H1 (cell line): ENCODE measurements around the gene ELOA. TPM values are rescaled to one million over a fixed set of nuclear protein-coding genes. Genes with fewer than 3 reads are reported as not detected.

Experiments used
- CTCF ChIA-PET: fragments of 300-600 bp; sonication (Branson Sonifier 250); formaldehyde crosslinking; loops from one replicate; lab custom pipeline; 2021; ENCODE audit not compliant: partially characterized antibody; lab: Charles Lee
- POLR2A ChIA-PET: fragments of 300-600 bp; sonication (Branson Sonifier 250); formaldehyde crosslinking; loops from one replicate; lab custom pipeline; 2021; ENCODE audit warnings: inconsistent platforms; ENCODE audit not compliant: partially characterized antibody; lab: Charles Lee
- DNase-seq, 2 experiments: peaks; one replicate each; pipeline versions ENCODE4 v3.0.0 to v3.0.0-alpha.2; 2010 to 2022; ENCODE audit warnings: low spot score in 2 of 2, low read depth in 1 of 2, mixed read lengths in 1 of 2
- FAIRE-seq: peaks from 2 replicates; lab custom pipeline; 2011; peaks lifted over from hg19 to GRCh38; lab: Jason Lieb, UNC
- H2AFZ ChIP-seq: 2 replicates; pipeline ENCODE4 v1.8.1; 2012; ENCODE audit warnings: low read length, inconsistent platforms
- H2AK5ac ChIP-seq: 2 replicates; pipeline ENCODE4 v1.6.1; 2013; ENCODE audit warnings: low read depth, low read length
- H2BK120ac ChIP-seq: replicated peaks from 2 replicates; pipeline ENCODE3; 2013; ENCODE audit warnings: low read depth, low read length, inconsistent platforms
- H2BK12ac ChIP-seq: 2 replicates; pipeline ENCODE4 v1.6.1; 2013; ENCODE audit warnings: low read depth, low read length
- H2BK15ac ChIP-seq: 2 replicates; pipeline ENCODE4 v1.6.1; 2013; ENCODE audit warnings: low read length
- H2BK20ac ChIP-seq: 2 replicates; pipeline ENCODE4 v1.6.1; 2013; ENCODE audit warnings: low read length
- H2BK5ac ChIP-seq: 2 replicates; pipeline ENCODE4 v1.6.1; 2013; ENCODE audit warnings: low read depth, low read length
- H3K14ac ChIP-seq: 2 replicates; pipeline ENCODE4 v1.6.1; 2013; ENCODE audit warnings: inconsistent platforms; ENCODE audit not compliant: insufficient read length
- H3K18ac ChIP-seq: 2 replicates; pipeline ENCODE4 v1.6.1; 2013; ENCODE audit warnings: low read length; ENCODE audit errors: extremely low read depth
- H3K23ac ChIP-seq: 2 replicates; pipeline ENCODE4 v1.6.1; 2013; ENCODE audit warnings: inconsistent platforms; ENCODE audit not compliant: insufficient read length
- H3K23me2 ChIP-seq: 2 replicates; pipeline ENCODE4 v1.6.1; 2013; ENCODE audit warnings: low read depth, low read length
- H3K27ac ChIP-seq: 2 replicates; pipeline ENCODE4 v1.6.1; 2011; ENCODE audit warnings: low read depth, low read length, inconsistent platforms
- H3K27me3 ChIP-seq, 4 experiments: replicated peaks in 1 of 4; 1 replicate in 1 of 4; 2 replicates in 3 of 4; pipeline versions ENCODE4 v1.6.1 to v1.8.1; 2011 to 2013; ENCODE audit warnings: low read length in 3 of 4, mild to moderate bottlenecking in 3 of 4, inconsistent platforms in 2 of 4, mixed read lengths in 2 of 4, moderate library complexity in 1 of 4; ENCODE audit not compliant: control insufficient read depth in 3 of 4, insufficient read depth in 3 of 4; ENCODE audit errors: extremely low read depth in 1 of 4
- H3K36me3 ChIP-seq, 4 experiments: 2 replicates each; pipeline versions ENCODE4 v1.6.1 to v1.8.1; 2011 to 2013; ENCODE audit warnings: mild to moderate bottlenecking in 4 of 4, low read length in 3 of 4, moderate library complexity in 2 of 4, control low read depth in 1 of 4, inconsistent platforms in 1 of 4; ENCODE audit not compliant: insufficient read depth in 4 of 4, control insufficient read depth in 2 of 4
- H3K4ac ChIP-seq: replicated peaks from 2 replicates; pipeline ENCODE3; 2013; ENCODE audit warnings: low read length, low read depth, mixed read lengths, inconsistent platforms; ENCODE audit not compliant: insufficient read length
- H3K4me1 ChIP-seq, 4 experiments: replicated peaks in 1 of 4; 1 replicate in 1 of 4; 2 replicates in 3 of 4; pipeline versions ENCODE4 v1.6.1 to v1.8.1; 2011 to 2013; ENCODE audit warnings: low read length in 3 of 4, inconsistent platforms in 2 of 4, mixed read lengths in 1 of 4; ENCODE audit not compliant: insufficient read depth in 4 of 4, control insufficient read depth in 3 of 4
- H3K4me2 ChIP-seq, 2 experiments: 2 replicates each; pipeline versions ENCODE4 v1.6.1 to v1.8.1; 2011 to 2013; ENCODE audit warnings: low read depth in 2 of 2, low read length in 2 of 2, control low read depth in 1 of 2, inconsistent platforms in 1 of 2, mild to moderate bottlenecking in 1 of 2; ENCODE audit not compliant: insufficient read depth in 1 of 2
- H3K4me3 ChIP-seq, 4 experiments: fragments of 200-600, 300-600 bp in 1 of 4; sonication (generic), shearing (Covaris generic), sonication (Bioruptor Twin) in 1 of 4; 2 replicates each; pipeline versions ENCODE4 v1.5.1 to v1.8.1; 2011 to 2016; ENCODE audit warnings: low read length in 4 of 4, low read depth in 3 of 4, control low read depth in 2 of 4, inconsistent platforms in 2 of 4, mild to moderate bottlenecking in 2 of 4, mixed read lengths in 1 of 4, moderate library complexity in 1 of 4; ENCODE audit not compliant: insufficient read depth in 2 of 4; ENCODE audit errors: extremely low read depth in 1 of 4
- H3K56ac ChIP-seq: replicated peaks from 2 replicates; pipeline ENCODE3; 2013; ENCODE audit warnings: low read depth, mild to moderate bottlenecking, mixed read lengths, low read length, inconsistent platforms; ENCODE audit not compliant: insufficient read length
- H3K79me1 ChIP-seq: 2 replicates; pipeline ENCODE4 v1.6.1; 2013; ENCODE audit warnings: low read depth, low read length, control low read depth
- H3K79me2 ChIP-seq, 2 experiments: 2 replicates each; pipeline versions ENCODE4 v1.6.1 to v1.8.1; 2012 to 2013; ENCODE audit warnings: low read length in 2 of 2, mild to moderate bottlenecking in 2 of 2, inconsistent platforms in 1 of 2; ENCODE audit not compliant: insufficient read depth in 2 of 2, control insufficient read depth in 1 of 2
- H3K9ac ChIP-seq, 4 experiments: replicated peaks in 1 of 4; 1 replicate in 1 of 4; 2 replicates in 3 of 4; pipeline versions ENCODE4 v1.6.1 to v1.8.1; 2011 to 2013; ENCODE audit warnings: low read depth in 3 of 4, low read length in 3 of 4, control low read depth in 2 of 4, mild to moderate bottlenecking in 2 of 4, moderate library complexity in 2 of 4, inconsistent platforms in 1 of 4; ENCODE audit errors: extremely low read depth in 1 of 4
- H3K9me3 ChIP-seq, 2 experiments: 2 replicates each; pipeline versions ENCODE4 v1.6.1 to v1.8.1; 2012 to 2013; ENCODE audit warnings: mild to moderate bottlenecking in 2 of 2, moderate library complexity in 2 of 2, control low read depth in 1 of 2, inconsistent platforms in 1 of 2, low read depth in 1 of 2, low read length in 1 of 2, mixed read lengths in 1 of 2; ENCODE audit not compliant: insufficient read depth in 2 of 2
- H4K20me1 ChIP-seq, 2 experiments: replicated peaks in 1 of 2; 2 replicates each; pipeline versions ENCODE3 to v1.8.1; 2011 to 2013; ENCODE audit warnings: inconsistent platforms in 2 of 2, low read length in 2 of 2, mild to moderate bottlenecking in 1 of 2; ENCODE audit not compliant: insufficient read depth in 2 of 2, control insufficient read depth in 1 of 2
- H4K5ac ChIP-seq: 2 replicates; pipeline ENCODE4 v1.6.1; 2013; ENCODE audit warnings: low read length, low read depth, mixed read lengths, inconsistent platforms; ENCODE audit not compliant: insufficient read length
- H4K8ac ChIP-seq: 2 replicates; pipeline ENCODE4 v1.8.0; 2013; ENCODE audit warnings: mild to moderate bottlenecking, moderate library complexity, low read length, inconsistent platforms; ENCODE audit not compliant: insufficient read depth; ENCODE audit errors: extremely low read depth
- H4K91ac ChIP-seq: replicated peaks from 2 replicates; pipeline ENCODE3; 2013; ENCODE audit warnings: low read length, mixed read lengths, inconsistent platforms; ENCODE audit not compliant: insufficient read length
- BCL11A ChIP-seq, 2 experiments: IDR thresholded peaks; one replicate each; pipeline ENCODE4 v1.6.1; 2011; ENCODE audit warnings: low read depth in 2 of 2, low read length in 2 of 2, mild to moderate bottlenecking in 2 of 2
- BRCA1 ChIP-seq: IDR thresholded peaks from 2 replicates; pipeline ENCODE4 v1.6.1; 2012; ENCODE audit warnings: low read depth, low read length, improper control_type of control experiment
- CTCF ChIP-seq, 3 experiments: IDR thresholded peaks; 1 replicate in 2 of 3; 2 replicates in 1 of 3; pipeline versions ENCODE4 v1.5.1 to v1.6.1; 2011; ENCODE audit warnings: low read length in 3 of 3, mild to moderate bottlenecking in 3 of 3, inconsistent platforms in 2 of 3, low read depth in 1 of 3, moderate library complexity in 1 of 3; ENCODE audit not compliant: insufficient read depth in 1 of 3; ENCODE audit errors: control extremely low read depth in 1 of 3
- EZH2 ChIP-seq: fragments of 200-600 bp; sonication (generic); IDR thresholded peaks from 2 replicates; pipeline ENCODE4 v1.7.1; 2012; ENCODE audit warnings: low read depth, mild to moderate bottlenecking, moderate library complexity, low read length, inconsistent platforms; ENCODE audit not compliant: severe bottlenecking
- KDM4A ChIP-seq: IDR thresholded peaks from one replicate; pipeline ENCODE4 v1.7.1; 2012; ENCODE audit warnings: low read depth, mild to moderate bottlenecking, moderate library complexity, low read length, inconsistent platforms; ENCODE audit not compliant: severe bottlenecking
- POLR2A ChIP-seq, 2 experiments: IDR thresholded peaks; 1 replicate in 1 of 2; 2 replicates in 1 of 2; pipeline ENCODE4 v1.6.1; 2011; ENCODE audit warnings: low read depth in 2 of 2, low read length in 2 of 2, mild to moderate bottlenecking in 2 of 2; ENCODE audit errors: control extremely low read depth in 1 of 2
- POU5F1 ChIP-seq: IDR thresholded peaks from 2 replicates; pipeline ENCODE4 v1.6.1; 2011; ENCODE audit warnings: low read depth, mild to moderate bottlenecking, low read length, moderate library complexity
- SAP30 ChIP-seq: fragments of 300-600 bp; sonication (generic); IDR thresholded peaks from 2 replicates; pipeline ENCODE4 v1.7.1; 2012; ENCODE audit warnings: low read length, moderate library complexity, mild to moderate bottlenecking, inconsistent platforms; ENCODE audit not compliant: insufficient read depth, insufficient replicate concordance
- SP4 ChIP-seq: IDR thresholded peaks from 2 replicates; pipeline ENCODE4 v1.6.1; 2012; ENCODE audit warnings: low read length, inconsistent platforms
- TAF7 ChIP-seq: optimal IDR thresholded peaks from 2 replicates; pipeline ENCODE3; 2011; ENCODE audit warnings: low read depth, mild to moderate bottlenecking, inconsistent platforms, low read length, moderate library complexity, borderline replicate concordance
- TEAD4 ChIP-seq: IDR thresholded peaks from 2 replicates; pipeline ENCODE4 v1.6.1; 2012; ENCODE audit warnings: low read depth, low read length, inconsistent platforms, mixed read lengths
- YY1 ChIP-seq: IDR thresholded peaks from 2 replicates; pipeline ENCODE4 v1.6.1; 2011; ENCODE audit warnings: low read depth, mild to moderate bottlenecking, low read length
- WGBS, 2 experiments: shearing (Covaris generic) in 1 of 2; methylation state at CpG; one replicate each; pipeline versions ENCODE4 v1.1.6 to v1.1.7; 2013 to 2015; ENCODE audit warnings: low lambda C conversion rate in 2 of 2, mixed read lengths in 2 of 2, inconsistent platforms in 1 of 2, low coverage in 1 of 2, missing lambda C conversion rate in 1 of 2; ENCODE audit not compliant: insufficient replicate concordance in 2 of 2, insufficient coverage in 1 of 2, insufficient read length in 1 of 2; ENCODE audit errors: extremely low coverage in 1 of 2, missing lambda C conversion rate in 1 of 2; 5-methylcytosine and 5-hydroxymethylcytosine counted together
- polyA plus RNA-seq, 7 experiments: library from polyadenylated mRNA; depleted of rRNA in 3 of 7; stranded (reverse) in 5 of 7; unstranded in 2 of 7; fragments of >200 nt in 5 of 7; fragments of 200-250 nt in 2 of 7; gene quantifications; 1 replicate in 5 of 7; 2 replicates in 1 of 7; 4 replicates in 1 of 7; pipeline versions ENCODE4 v1.2.1 to v1.2.3, GENCODE V29; 2011 to 2013; ENCODE audit warnings: missing spikeins in 2 of 7, mixed read lengths in 2 of 7
- total RNA-seq: library from RNA; stranded (reverse); fragmentation: NEBNext Ultra II Directional; extraction: Animal tissue kit (Norgen Biotek cat#: 25700); gene quantifications from 2 replicates; pipeline ENCODE4 v1.2.1, GENCODE V29; 2021

Gene ELOA
- total and polyA plus RNA-seq, 2 of the 8 experiments (the other 6 are each of a cell fraction or from before 2014, with no cell fraction given) = 15.7 to 61.1 TPM

- no peak overlapping the region for H3K9ac ChIP-seq
- no peak overlapping the region for H3K23ac ChIP-seq
- H3K4ac ChIP-seq = no peak overlapping the region
- no peak overlapping the region for H4K91ac ChIP-seq
- H4K20me1 ChIP-seq = peaks cover 9 to 18% of the 10 kb centered on the region in 2 experiments
- no peak overlapping the region for H3K4me2 ChIP-seq
- H3K27ac ChIP-seq = no peak overlapping the region
- H2BK20ac ChIP-seq = no peak overlapping the region
- DNase-seq (no peak), FAIRE-seq (no peak)
- H3K14ac ChIP-seq = no peak overlapping the region
- H4K5ac ChIP-seq = no peak overlapping the region
- no peak overlapping the region for H2BK120ac ChIP-seq
- ChIA-PET CTCF (interaction anchor here (1.0 to 2.0 kb wide), 3 partner anchors 10 to 14 kb away, joined by 3 to 7 read pairs (median 3); no protein-coding TSS in a partner anchor), POLR2A (interaction anchor here (0.9 to 1.8 kb wide), 2 partner anchors 8 to 20 kb away, joined by 3 to 4 read pairs; partner anchors contain the start of gene PITHD1)
- H3K79me1 ChIP-seq = peaks cover 4% of the 10 kb centered on the region; the same call in 1 of the 2 replicates
- H3K36me3 ChIP-seq = peaks cover 39 to 80% (median 69%) of the 10 kb centered on the region in 4 experiments
- no peak overlapping the region for H3K56ac ChIP-seq
- H3K79me2 ChIP-seq = no peaks in the 10 kb centered on the region
- no peak overlapping the region for H2BK12ac ChIP-seq
- 90% methylated on average over 1 of the region's 1 CpG; no CpG with 5 or more reads in 1 of the 2 experiments for WGBS, 2 experiments
- no peak overlapping the region for H2BK5ac ChIP-seq
- no peaks in the 10 kb centered on the region for H3K9me3 ChIP-seq
- no peak overlapping the region for H3K4me3 ChIP-seq
- H2AFZ ChIP-seq = no peak overlapping the region
- H4K8ac ChIP-seq = no peak overlapping the region
- H3K4me1 ChIP-seq = no peaks in the 10 kb centered on the region
- H2AK5ac ChIP-seq = no peak overlapping the region
- no peak overlapping the region for H2BK15ac ChIP-seq
- no peaks in the 10 kb centered on the region for H3K27me3 ChIP-seq
- no peaks in the 10 kb centered on the region for H3K23me2 ChIP-seq
- no peak overlapping the region for H3K18ac ChIP-seq
- TF ChIP-seq TEAD4 = no peak
- TF ChIP-seq SAP30 = no peak
- no peak for TF ChIP-seq CTCF (IDR thresholded peaks at IDR 0.05; ENCODE audit: control extremely low read depth in 1 of 3, insufficient read depth in 1 of 3, low read depth in 1 of 3, low read length in 3 of 3)
- no peak for TF ChIP-seq BCL11A (IDR thresholded peaks at IDR 0.05; ENCODE audit: low read depth in 2 of 2, low read length in 2 of 2)
- no peak for TF ChIP-seq KDM4A
- TF ChIP-seq EZH2 = no peak
- no peak for TF ChIP-seq SP4
- no peak for TF ChIP-seq YY1
- TF ChIP-seq TAF7 = no peak
- no peak for TF ChIP-seq POU5F1
- no peak for TF ChIP-seq POLR2A (IDR thresholded peaks at IDR 0.05; ENCODE audit: control extremely low read depth in 1 of 2, low read depth in 2 of 2, low read length in 2 of 2)
- TF ChIP-seq BRCA1 = no peak
Measured at GRCh38 chr1:23757812-23758211, 14.5 kb downstream of the ELOA start.
